ENCODE results near the gene KLHL29. TPM values are rescaled to one million over a fixed set of nuclear protein-coding genes. Genes with fewer than 3 reads are reported as not detected.

Gene KLHL29
- total and polyA plus RNA-seq, 2 of the 13 experiments (the other 11 are each of a cell fraction or from before 2014, with no cell fraction given) = 0.01 TPM; not detected in 1

DNA sequence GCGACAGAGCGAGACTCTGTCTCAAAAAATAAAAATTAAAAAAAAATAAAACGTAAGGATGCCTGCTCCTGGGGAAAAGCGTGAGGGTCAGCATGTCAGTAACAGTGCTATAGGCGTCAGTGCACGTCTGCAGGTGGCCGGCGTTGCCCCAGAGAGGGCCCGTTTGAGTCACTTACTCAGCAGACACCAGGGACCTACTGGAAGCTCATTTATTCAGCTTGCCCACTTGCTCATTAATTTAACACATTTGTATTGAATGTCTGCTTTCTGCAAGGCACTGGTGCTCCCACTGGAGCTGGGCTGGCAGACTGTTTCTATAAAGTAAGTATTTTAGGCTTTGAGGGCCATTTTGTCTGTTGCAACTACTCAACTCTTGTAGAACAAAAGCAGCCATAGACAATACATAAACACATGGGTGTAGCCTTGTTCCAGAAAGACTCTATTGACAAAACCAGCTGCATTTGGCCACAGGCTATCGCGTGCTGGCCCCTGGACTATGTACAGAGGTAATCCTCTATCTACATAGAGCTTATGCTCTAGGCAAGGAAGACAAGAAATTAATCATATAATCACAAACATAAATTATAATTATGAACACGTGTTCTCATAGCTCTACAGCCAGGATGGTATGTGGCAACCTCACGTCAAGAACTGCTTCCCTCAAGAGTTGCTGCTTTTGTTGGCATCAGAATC lies 73.2 kb downstream of the KLHL29 start:
- Histone ChIP-seq H3K4me2 (ENCODE audit: low read depth, low read length) (no peak overlapping the region), H3K27ac (ENCODE audit: extremely low read length, insufficient read depth, low read length) (no peak overlapping the region), H3K9ac (ENCODE audit: insufficient read depth, low read depth, low read length) (no peak overlapping the region), H3K27me3 (ENCODE audit: control insufficient read depth in 1 of 2, insufficient read depth in 2 of 2, low read length in 2 of 2) (peaks cover 1 to 3% of the 10 kb centered on the region in 2 experiments; a peak in 2 of 5 replicates), H2AFZ (ENCODE audit: low read length) (no peak overlapping the region), H4K20me1 (ENCODE audit: insufficient read depth, low read length) (no peaks in the 10 kb centered on the region), H3K4me1 (ENCODE audit: insufficient read depth, low read length) (no peaks in the 10 kb centered on the region), H3K79me2 (ENCODE audit: insufficient read depth, low read length) (no peaks in the 10 kb centered on the region), H3K36me3 (replicated peaks in 1 of 2; ENCODE audit: control insufficient read depth in 1 of 2, insufficient read depth in 2 of 2, low read length in 2 of 2) (no peaks in the 10 kb centered on the region), H3K4me3 (replicated peaks in 1 of 3; ENCODE audit: insufficient read depth in 1 of 3, low read depth in 2 of 3, low read length in 3 of 3) (no peak overlapping the region), H3K9me3 (ENCODE audit: low read length) (no peaks in the 10 kb centered on the region)
- no TSS peak for BruUV-seq (replicated peaks)
- WGBS (ENCODE audit: low lambda C conversion rate) = 32% methylated on average over 13 of the region's 13 CpGs
- DNase-seq (ENCODE audit: low spot score) (no peak), ATAC-seq (no peak), FAIRE-seq (no peak)
- ChIA-PET CTCF (ENCODE audit: low intra/inter-chr PET ratio, low total read pairs) (no interaction called here), POLR2A (no interaction called here)
- in situ Hi-C loops (cut with HindIII; ENCODE audit: extremely low pct_ligation_motif_present, low pct_unique_long_range_greater_than_20kb) = no loop called here
- intact Hi-C loops (cut with micrococcal nuclease; ENCODE audit: unreplicated experiment) = no loop called here
- TF ChIP-seq SIX1 (CRISPR knock-in tag; IDR thresholded peaks at IDR 0.05; ENCODE audit: borderline replicate concordance) (no peak), SIX4 (CRISPR knock-in tag; IDR thresholded peaks at IDR 0.05) (no peak), HOXA5 (CRISPR knock-in tag; IDR thresholded peaks at IDR 0.05) (no peak), ZNF552 (CRISPR knock-in tag; IDR thresholded peaks at IDR 0.05; ENCODE audit: borderline replicate concordance) (no peak), ZNF646 (CRISPR knock-in tag; IDR thresholded peaks at IDR 0.05) (no peak), ZFP62 (CRISPR knock-in tag; IDR thresholded peaks at IDR 0.05) (no peak), ZNF24 (IDR thresholded peaks at IDR 0.05) (no peak), ZFAT (CRISPR knock-in tag; conservative IDR thresholded peaks at IDR 0.05) (no peak), SRSF9 (IDR thresholded peaks at IDR 0.05; ENCODE audit: borderline replicate concordance, insufficient read depth, low read depth, low read length, poor library complexity, severe bottlenecking) (no peak), ZNF782 (CRISPR knock-in tag; IDR thresholded peaks at IDR 0.05; ENCODE audit: borderline replicate concordance) (no peak), ZNF83 (CRISPR knock-in tag; IDR thresholded peaks at IDR 0.05; ENCODE audit: borderline replicate concordance) (no peak), HOXA7 (CRISPR knock-in tag; IDR thresholded peaks at IDR 0.05) (no peak)
- TF ChIP-seq, protein P1, sequence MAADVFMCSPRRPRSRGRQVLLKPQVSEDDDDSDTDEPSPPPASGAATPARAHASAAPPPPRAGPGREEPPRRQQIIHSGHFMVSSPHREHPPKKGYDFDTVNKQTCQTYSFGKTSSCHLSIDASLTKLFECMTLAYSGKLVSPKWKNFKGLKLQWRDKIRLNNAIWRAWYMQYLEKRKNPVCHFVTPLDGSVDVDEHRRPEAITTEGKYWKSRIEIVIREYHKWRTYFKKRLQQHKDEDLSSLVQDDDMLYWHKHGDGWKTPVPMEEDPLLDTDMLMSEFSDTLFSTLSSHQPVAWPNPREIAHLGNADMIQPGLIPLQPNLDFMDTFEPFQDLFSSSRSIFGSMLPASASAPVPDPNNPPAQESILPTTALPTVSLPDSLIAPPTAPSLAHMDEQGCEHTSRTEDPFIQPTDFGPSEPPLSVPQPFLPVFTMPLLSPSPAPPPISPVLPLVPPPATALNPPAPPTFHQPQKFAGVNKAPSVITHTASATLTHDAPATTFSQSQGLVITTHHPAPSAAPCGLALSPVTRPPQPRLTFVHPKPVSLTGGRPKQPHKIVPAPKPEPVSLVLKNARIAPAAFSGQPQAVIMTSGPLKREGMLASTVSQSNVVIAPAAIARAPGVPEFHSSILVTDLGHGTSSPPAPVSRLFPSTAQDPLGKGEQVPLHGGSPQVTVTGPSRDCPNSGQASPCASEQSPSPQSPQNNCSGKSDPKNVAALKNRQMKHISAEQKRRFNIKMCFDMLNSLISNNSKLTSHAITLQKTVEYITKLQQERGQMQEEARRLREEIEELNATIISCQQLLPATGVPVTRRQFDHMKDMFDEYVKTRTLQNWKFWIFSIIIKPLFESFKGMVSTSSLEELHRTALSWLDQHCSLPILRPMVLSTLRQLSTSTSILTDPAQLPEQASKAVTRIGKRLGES (CRISPR knock-in tag; IDR thresholded peaks at IDR 0.05; ENCODE audit: borderline replicate concordance) = no peak

Data from HepG2 (cell line).